Measurements from ENCODE around the gene ALDH5A1.

- TF ChIP-seq, protein P1, sequence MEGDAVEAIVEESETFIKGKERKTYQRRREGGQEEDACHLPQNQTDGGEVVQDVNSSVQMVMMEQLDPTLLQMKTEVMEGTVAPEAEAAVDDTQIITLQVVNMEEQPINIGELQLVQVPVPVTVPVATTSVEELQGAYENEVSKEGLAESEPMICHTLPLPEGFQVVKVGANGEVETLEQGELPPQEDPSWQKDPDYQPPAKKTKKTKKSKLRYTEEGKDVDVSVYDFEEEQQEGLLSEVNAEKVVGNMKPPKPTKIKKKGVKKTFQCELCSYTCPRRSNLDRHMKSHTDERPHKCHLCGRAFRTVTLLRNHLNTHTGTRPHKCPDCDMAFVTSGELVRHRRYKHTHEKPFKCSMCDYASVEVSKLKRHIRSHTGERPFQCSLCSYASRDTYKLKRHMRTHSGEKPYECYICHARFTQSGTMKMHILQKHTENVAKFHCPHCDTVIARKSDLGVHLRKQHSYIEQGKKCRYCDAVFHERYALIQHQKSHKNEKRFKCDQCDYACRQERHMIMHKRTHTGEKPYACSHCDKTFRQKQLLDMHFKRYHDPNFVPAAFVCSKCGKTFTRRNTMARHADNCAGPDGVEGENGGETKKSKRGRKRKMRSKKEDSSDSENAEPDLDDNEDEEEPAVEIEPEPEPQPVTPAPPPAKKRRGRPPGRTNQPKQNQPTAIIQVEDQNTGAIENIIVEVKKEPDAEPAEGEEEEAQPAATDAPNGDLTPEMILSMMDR (IDR thresholded peaks at IDR 0.05 in 2 of 3, conservative IDR thresholded peaks at IDR 0.05 in 1 of 3; ENCODE audit: control insufficient read depth in 2 of 3, extremely low read depth in 1 of 3, insufficient read depth in 1 of 3, low read depth in 3 of 3, low read length in 3 of 3): no peak
- TF ChIP-seq, protein P2, sequence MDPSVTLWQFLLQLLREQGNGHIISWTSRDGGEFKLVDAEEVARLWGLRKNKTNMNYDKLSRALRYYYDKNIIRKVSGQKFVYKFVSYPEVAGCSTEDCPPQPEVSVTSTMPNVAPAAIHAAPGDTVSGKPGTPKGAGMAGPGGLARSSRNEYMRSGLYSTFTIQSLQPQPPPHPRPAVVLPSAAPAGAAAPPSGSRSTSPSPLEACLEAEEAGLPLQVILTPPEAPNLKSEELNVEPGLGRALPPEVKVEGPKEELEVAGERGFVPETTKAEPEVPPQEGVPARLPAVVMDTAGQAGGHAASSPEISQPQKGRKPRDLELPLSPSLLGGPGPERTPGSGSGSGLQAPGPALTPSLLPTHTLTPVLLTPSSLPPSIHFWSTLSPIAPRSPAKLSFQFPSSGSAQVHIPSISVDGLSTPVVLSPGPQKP (IDR thresholded peaks at IDR 0.05; ENCODE audit: low read depth, low read length): no peak
- TF ChIP-seq EGR1 (IDR thresholded peaks at IDR 0.05; ENCODE audit: borderline replicate concordance in 1 of 2, low read depth in 2 of 2, low read length in 2 of 2) (no peak), MXI1 (IDR thresholded peaks at IDR 0.05; ENCODE audit: low read depth, low read length) (no peak), CREB1 (IDR thresholded peaks at IDR 0.05; ENCODE audit: low read depth) (no peak), BRCA1 (IDR thresholded peaks at IDR 0.05; ENCODE audit: low read depth, low read length) (no peak)
These were observed 30.3 kb upstream of the ALDH5A1 start for GRCh38 chr6:24464253-24465038.
